HG03060 (cell line): ENCODE results near the gene SLC25A21.

ENCODE experiments used
- ATAC-seq: cut with Tn5 transposase; IDR thresholded peaks from one replicate; pipeline ENCODE4 v1.9.1; 2021; ENCODE audit warnings: low read depth, moderate number of reproducible peaks; ENCODE audit not compliant: unreplicated experiment

SLC25A21 gene

GRCh38 chr14:36675581-36675980 is 496.8 kb downstream of the SLC25A21 start:
- no peak for ATAC-seq

- no peak for ATAC-seq
These were observed 497.7 kb downstream of the SLC25A21 start for GRCh38 chr14:36674659-36675058.

GRCh38 chr14:36672095-36672494 is 500.3 kb downstream of the SLC25A21 start:
- ATAC-seq: no peak

- no peak for ATAC-seq
These were observed 501.3 kb downstream of the SLC25A21 start for GRCh38 chr14:36671149-36671548.

GRCh38 chr14:36667679-36668078 is 504.7 kb downstream of the SLC25A21 start:
- ATAC-seq: no peak

GRCh38 chr14:36666416-36667206 is 505.8 kb downstream of the SLC25A21 start:
- ATAC-seq: no peak

GRCh38 chr14:36665887-36666415 is 506.5 kb downstream of the SLC25A21 start:
- ATAC-seq: no peak

- ATAC-seq: no peak
These were observed 507.8 kb downstream of the SLC25A21 start for GRCh38 chr14:36664322-36665193.

- no peak for ATAC-seq
These were observed 508.7 kb downstream of the SLC25A21 start for GRCh38 chr14:36663404-36664321.

- no peak for ATAC-seq
These were observed 509.6 kb downstream of the SLC25A21 start for GRCh38 chr14:36662543-36663403.

- no peak for ATAC-seq
These were observed 510.2 kb downstream of the SLC25A21 start for GRCh38 chr14:36662258-36662542.

- no peak for ATAC-seq
These were observed 510.7 kb downstream of the SLC25A21 start, which contains the start of gene PAX9 for GRCh38 chr14:36661506-36662257. PAX9 (plus strand) TSS chr14:36661860; CDS start chr14:36662090, 230 bp downstream.

GRCh38 chr14:36660736-36661505 is 511.5 kb downstream of the SLC25A21 start:
- no peak for ATAC-seq

- no peak for ATAC-seq
These were observed 512.3 kb downstream of the SLC25A21 start for GRCh38 chr14:36659822-36660735.

GRCh38 chr14:36659010-36659821 is 513.2 kb downstream of the SLC25A21 start:
- ATAC-seq: no peak
